Measurements from ENCODE around the gene IQCF5.
"Not testable (repeated sequence)": the region's sequence is repeated elsewhere in the genome, so short reads cannot be mapped to it uniquely, and the experiment has no call there.

Gene IQCF5

GRCh38 chr3:51875501-51875900, at the start of gene IQCF5:
Gene IQCF5 (minus strand): TSS chr3:51875601. CDS start chr3:51875531, 70 bp downstream.
- no peak within 1 kb of the TSS for H3K27ac ChIP-seq
- TF ChIP-seq CTCF (conservative IDR thresholded peaks at IDR 0.05) (no peak), ZFX (IDR thresholded peaks at IDR 0.05) (no peak)

GRCh38 chr3:51921081-51921578, 45.7 kb upstream of the IQCF5 start:
- TF ChIP-seq ZFX (IDR thresholded peaks at IDR 0.05) (no peak), CTCF (conservative IDR thresholded peaks at IDR 0.05) (no peak)
- no peak overlapping the region for H3K27ac ChIP-seq

- TF ChIP-seq CTCF (conservative IDR thresholded peaks at IDR 0.05): no peak
- TF ChIP-seq ZFX (IDR thresholded peaks at IDR 0.05): no peak
- no peak overlapping the region for H3K27ac ChIP-seq
Measured at GRCh38 chr3:51916418-51916817, 41.0 kb upstream of the IQCF5 start.

GRCh38 chr3:51908026-51908425, 32.6 kb upstream of the IQCF5 start:
- TF ChIP-seq ZFX (IDR thresholded peaks at IDR 0.05) (no peak), CTCF (conservative IDR thresholded peaks at IDR 0.05) (no peak)
- no peak overlapping the region for H3K27ac ChIP-seq

GRCh38 chr3:51904034-51904823, 28.8 kb upstream of the IQCF5 start:
- H3K27ac ChIP-seq: no peak overlapping the region

GRCh38 chr3:51902361-51902760, 27.0 kb upstream of the IQCF5 start:
- H3K27ac ChIP-seq: not testable (repeated sequence)

More at GRCh38 chr3:51904034-51904823, 28.8 kb upstream of the IQCF5 start:
- no peak for TF ChIP-seq CTCF (conservative IDR thresholded peaks at IDR 0.05)
- TF ChIP-seq ZFX (IDR thresholded peaks at IDR 0.05): no peak

GRCh38 chr3:51900043-51900442, 24.6 kb upstream of the IQCF5 start:
- not testable (repeated sequence) for H3K27ac ChIP-seq

- no peak overlapping the region for H3K27ac ChIP-seq
- TF ChIP-seq ZFX (IDR thresholded peaks at IDR 0.05) (no peak), CTCF (conservative IDR thresholded peaks at IDR 0.05) (no peak)
Measured at GRCh38 chr3:51897391-51897790, 22.0 kb upstream of the IQCF5 start.
